Measurements from ENCODE around the gene IFI27L2. TPM values are rescaled to one million over a fixed set of nuclear protein-coding genes. Genes with fewer than 3 reads are reported as not detected.

The IFI27L2 gene, protein sequence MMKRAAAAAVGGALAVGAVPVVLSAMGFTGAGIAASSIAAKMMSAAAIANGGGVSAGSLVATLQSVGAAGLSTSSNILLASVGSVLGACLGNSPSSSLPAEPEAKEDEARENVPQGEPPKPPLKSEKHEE
- 10 to 100 TPM; 26.5 to 91.1 (median 63.9) TPM for total RNA-seq

DNA sequence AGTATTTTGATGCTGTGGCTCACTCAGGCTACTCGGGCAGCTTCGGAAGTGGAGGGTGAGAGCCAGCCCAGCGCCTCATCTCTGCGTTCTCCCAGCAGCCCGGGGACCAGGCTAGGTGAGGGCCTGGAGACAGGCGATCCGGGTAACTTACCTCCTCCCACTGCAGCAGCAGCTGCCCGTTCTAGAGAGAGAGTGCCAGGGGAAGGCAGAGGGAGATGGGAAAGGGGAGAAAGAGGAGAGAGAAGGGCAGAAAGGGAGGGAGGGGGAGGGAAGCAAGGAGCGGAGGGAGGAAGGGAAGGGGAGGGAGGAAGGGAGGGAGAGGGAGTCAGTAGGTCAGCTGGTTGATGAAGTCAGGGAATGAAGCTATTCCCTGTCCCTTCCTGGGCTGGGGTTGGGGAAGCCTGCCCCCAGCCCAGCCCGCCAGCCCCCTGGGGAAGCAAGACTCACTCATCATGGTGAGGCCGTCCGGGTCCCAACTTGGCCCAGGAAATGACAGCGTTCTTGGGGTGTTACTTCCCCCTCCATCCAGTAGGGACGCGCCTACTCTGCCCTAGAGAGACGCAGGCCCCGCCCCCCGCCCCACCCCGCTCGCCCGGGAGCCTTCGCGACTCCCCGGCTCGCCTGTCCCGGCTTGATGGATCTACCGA is at the start of gene IFI27L2:
TSS of gene IFI27L2 (minus strand) at position 494 of the 647 bp plus-strand sequence. CDS start at position 454, 40 bp downstream.
- Histone ChIP-seq H3K4me3 (peak within 1 kb of the TSS; percentile 58 to 64 (median 64)), H3K9me3 (no peaks in the 10 kb centered on the region), H3K27me3 (no peaks in the 10 kb centered on the region), H3K4me1 (peaks cover 0 to 14% (median 3%) of the 10 kb centered on the region in 4 donors), H3K27ac (peak within 1 kb of the TSS; percentile 74 to 82 (median 78)), H3K36me3 (no peaks in the 10 kb centered on the region)
- DNase-seq, result peak; percentile 78 to 89 (median 88)
- peak in 1 of 2 donors; percentile 21 for TF ChIP-seq POLR2A (IDR thresholded peaks at IDR 0.05)
- TF ChIP-seq, protein P1, sequence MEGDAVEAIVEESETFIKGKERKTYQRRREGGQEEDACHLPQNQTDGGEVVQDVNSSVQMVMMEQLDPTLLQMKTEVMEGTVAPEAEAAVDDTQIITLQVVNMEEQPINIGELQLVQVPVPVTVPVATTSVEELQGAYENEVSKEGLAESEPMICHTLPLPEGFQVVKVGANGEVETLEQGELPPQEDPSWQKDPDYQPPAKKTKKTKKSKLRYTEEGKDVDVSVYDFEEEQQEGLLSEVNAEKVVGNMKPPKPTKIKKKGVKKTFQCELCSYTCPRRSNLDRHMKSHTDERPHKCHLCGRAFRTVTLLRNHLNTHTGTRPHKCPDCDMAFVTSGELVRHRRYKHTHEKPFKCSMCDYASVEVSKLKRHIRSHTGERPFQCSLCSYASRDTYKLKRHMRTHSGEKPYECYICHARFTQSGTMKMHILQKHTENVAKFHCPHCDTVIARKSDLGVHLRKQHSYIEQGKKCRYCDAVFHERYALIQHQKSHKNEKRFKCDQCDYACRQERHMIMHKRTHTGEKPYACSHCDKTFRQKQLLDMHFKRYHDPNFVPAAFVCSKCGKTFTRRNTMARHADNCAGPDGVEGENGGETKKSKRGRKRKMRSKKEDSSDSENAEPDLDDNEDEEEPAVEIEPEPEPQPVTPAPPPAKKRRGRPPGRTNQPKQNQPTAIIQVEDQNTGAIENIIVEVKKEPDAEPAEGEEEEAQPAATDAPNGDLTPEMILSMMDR (IDR thresholded peaks at IDR 0.05), result peak in 5 of 6 experiments; percentile 34 to 50 (median 47)

DNA sequence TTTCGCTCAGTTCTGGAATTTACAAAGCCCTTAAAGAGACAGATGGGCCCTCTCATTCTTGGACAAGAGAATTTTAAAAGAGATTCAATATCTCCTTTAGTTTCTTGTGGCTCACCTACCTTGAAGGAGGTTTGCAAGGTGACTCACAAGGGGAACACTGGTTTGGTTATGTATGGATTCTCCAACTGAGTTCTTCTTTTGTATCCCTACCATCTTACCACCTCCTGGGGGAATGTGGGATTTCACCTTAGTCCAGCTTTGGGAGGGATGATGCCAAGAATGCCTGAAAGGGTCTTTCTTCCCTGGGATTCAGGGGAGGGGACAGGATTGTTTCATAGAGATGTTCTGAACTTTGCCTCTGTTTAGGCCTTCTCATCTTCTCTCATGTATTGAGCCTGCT is 48.4 kb upstream of the IFI27L2 start:
- DNase-seq, result no peak
- H3K27ac ChIP-seq, result no peak overlapping the region
- H3K4me1 ChIP-seq, result peaks cover 5 to 16% (median 9%) of the 10 kb centered on the region in 4 donors
- H3K9me3 ChIP-seq, result no peaks in the 10 kb centered on the region
- H3K36me3 ChIP-seq, result no peaks in the 10 kb centered on the region
- H3K4me3 ChIP-seq, result no peak overlapping the region
- TF ChIP-seq, protein P1 (IDR thresholded peaks at IDR 0.05), result no peak
- no peak for TF ChIP-seq POLR2A (IDR thresholded peaks at IDR 0.05)
- H3K27me3 ChIP-seq, result peaks cover 0 to 19% of the 10 kb centered on the region in 2 donors

DNA sequence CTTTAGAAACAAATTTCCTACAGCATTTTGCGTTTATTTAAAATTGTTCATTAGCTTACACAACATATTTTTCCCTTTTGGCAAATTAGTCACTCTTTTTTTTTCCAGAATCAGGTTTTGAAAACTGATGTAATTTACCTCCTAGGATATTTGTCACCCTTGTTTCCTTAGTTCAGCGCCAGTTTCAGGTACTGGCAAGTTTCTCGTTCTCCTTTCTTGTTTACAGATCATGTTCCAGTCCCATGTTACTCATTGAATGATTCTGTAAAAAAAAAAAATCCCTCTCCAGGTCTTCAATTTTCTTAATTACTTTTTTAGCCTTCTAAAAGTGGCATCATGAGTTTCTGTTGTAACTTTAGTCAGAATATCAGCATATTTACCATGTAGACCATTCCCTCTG is 47.4 kb upstream of the IFI27L2 start:
- H3K9me3 ChIP-seq, result no peaks in the 10 kb centered on the region
- H3K27me3 ChIP-seq, result peaks cover 0 to 19% of the 10 kb centered on the region in 2 donors
- H3K4me3 ChIP-seq, result no peak overlapping the region
- H3K36me3 ChIP-seq, result no peaks in the 10 kb centered on the region
- H3K4me1 ChIP-seq, result peaks cover 5 to 16% (median 9%) of the 10 kb centered on the region in 4 donors
- no peak overlapping the region for H3K27ac ChIP-seq
- no peak for DNase-seq
- TF ChIP-seq POLR2A (IDR thresholded peaks at IDR 0.05), result no peak
- TF ChIP-seq, protein P1 (IDR thresholded peaks at IDR 0.05), result no peak

DNA sequence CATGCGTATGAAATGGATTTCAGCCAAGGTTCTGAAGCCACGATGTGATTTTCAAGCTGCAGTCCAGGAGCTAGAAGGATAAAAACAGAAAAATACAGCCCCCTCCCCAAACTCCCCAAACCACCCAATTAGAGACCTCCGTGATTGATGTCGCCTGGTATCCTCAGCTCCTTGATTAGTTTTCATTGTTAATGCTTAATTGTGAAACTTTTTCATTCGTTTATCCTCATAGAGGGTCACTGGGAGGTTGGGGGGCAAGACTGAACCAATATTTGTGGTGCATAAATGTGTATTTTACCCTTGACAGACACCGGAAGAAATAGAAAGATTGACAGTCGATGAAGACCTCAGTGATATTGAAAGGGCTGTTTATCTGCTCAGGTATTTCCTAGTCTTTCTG is 46.3 kb upstream of the IFI27L2 start:
- H3K36me3 ChIP-seq, result no peaks in the 10 kb centered on the region
- H3K27me3 ChIP-seq, result peaks cover 0 to 19% of the 10 kb centered on the region in 2 donors
- no peak for DNase-seq
- no peak overlapping the region for H3K27ac ChIP-seq
- H3K4me1 ChIP-seq, result peaks cover 5 to 16% (median 9%) of the 10 kb centered on the region in 4 donors
- no peak overlapping the region for H3K4me3 ChIP-seq
- no peaks in the 10 kb centered on the region for H3K9me3 ChIP-seq
- TF ChIP-seq POLR2A (IDR thresholded peaks at IDR 0.05), result no peak
- TF ChIP-seq, protein P1 (IDR thresholded peaks at IDR 0.05), result no peak

DNA sequence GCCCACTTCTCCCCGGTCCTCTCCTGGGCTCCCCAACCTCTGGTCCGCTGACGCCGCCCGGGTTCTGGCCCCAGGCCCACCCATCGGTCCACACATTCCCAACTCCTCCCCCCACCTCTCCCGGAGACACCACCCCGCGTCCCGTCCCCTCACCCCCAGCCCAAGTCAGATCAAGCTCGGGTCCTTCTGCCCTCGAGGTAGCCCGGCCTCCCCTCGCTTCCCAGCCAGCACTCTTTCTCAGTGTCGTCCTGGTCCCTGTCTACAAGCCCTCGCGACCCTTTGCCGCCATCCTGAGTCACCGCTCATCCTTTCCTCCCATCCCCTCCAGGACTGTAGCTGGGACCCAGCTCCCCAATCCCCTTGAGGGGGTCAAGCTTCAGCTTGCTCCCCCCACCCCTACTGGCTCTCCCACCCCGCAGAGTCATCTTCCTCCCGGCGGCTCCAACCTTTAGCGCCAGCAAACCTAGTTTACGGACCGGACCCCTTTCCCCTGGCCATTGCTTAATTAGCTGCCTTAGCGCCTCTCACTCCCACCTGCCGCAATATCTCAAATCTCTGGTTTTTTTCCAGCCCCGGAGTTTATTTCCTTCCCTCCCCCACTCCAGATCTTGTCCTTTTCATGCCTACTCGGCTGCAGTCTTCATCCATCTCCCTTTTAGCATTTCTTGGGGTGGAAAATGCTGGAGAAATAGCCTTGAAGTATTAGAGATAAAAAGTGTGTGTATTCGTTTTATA is 45.8 kb upstream of the IFI27L2 start:
- TF ChIP-seq POLR2A (IDR thresholded peaks at IDR 0.05), result no peak
- TF ChIP-seq, protein P1 (IDR thresholded peaks at IDR 0.05), result no peak
- Histone ChIP-seq H3K4me1 (peaks cover 5 to 16% (median 9%) of the 10 kb centered on the region in 4 donors), H3K9me3 (no peaks in the 10 kb centered on the region), H3K27me3 (peaks cover 0 to 19% of the 10 kb centered on the region in 2 donors), H3K36me3 (no peaks in the 10 kb centered on the region), H3K4me3 (peak overlapping the region; percentile 45 to 68 (median 64)), H3K27ac (no peak overlapping the region)
- DNase-seq, result no peak
